Measurements from ENCODE around the gene UBE2E2.

UBE2E2 gene

DNA sequence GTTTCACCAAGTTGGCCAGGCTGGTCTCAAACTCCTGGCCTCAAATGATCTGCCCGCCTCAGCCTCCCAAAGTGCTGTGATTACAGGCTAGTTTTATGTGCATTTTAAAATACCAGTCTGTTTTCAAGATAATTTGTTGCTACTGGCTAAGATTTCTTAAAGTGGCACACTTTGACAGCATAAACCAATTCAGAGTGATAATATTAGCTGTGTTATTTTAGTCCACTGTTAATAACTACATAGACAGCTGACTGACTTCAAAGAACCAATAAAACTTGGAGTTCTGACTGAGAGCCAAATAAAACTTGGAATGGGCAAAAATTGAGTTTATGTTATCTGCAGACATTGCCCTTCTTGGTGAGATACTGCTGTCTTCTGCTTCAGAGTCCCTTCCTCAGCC is 291.8 kb downstream of the UBE2E2 start:
- Histone ChIP-seq H3K27me3 (ENCODE audit: control insufficient read depth, insufficient read depth, low read length) (no peaks in the 10 kb centered on the region), H3K4me2 (ENCODE audit: low read length) (no peak overlapping the region), H3K4me1 (ENCODE audit: control insufficient read depth, insufficient read depth, low read length) (peaks cover 19% of the 10 kb centered on the region), H3K4me3 (ENCODE audit: low read length) (no peak overlapping the region), H3K36me3 (ENCODE audit: insufficient read depth, low read length) (no peaks in the 10 kb centered on the region), H3K9me3 (replicated peaks; ENCODE audit: low read length) (no peaks in the 10 kb centered on the region), H3K9ac (ENCODE audit: low read depth, low read length) (no peak overlapping the region)

- Histone ChIP-seq H3K9ac (ENCODE audit: low read depth, low read length) (no peak overlapping the region), H3K4me2 (ENCODE audit: low read length) (no peak overlapping the region), H3K9me3 (replicated peaks; ENCODE audit: low read length) (no peaks in the 10 kb centered on the region), H3K27me3 (ENCODE audit: control insufficient read depth, insufficient read depth, low read length) (no peaks in the 10 kb centered on the region), H3K36me3 (ENCODE audit: insufficient read depth, low read length) (no peaks in the 10 kb centered on the region), H3K4me1 (ENCODE audit: control insufficient read depth, insufficient read depth, low read length) (peaks cover 13% of the 10 kb centered on the region), H3K4me3 (ENCODE audit: low read length) (no peak overlapping the region)
Observed at GRCh38 chr3:23495507-23495906, 292.4 kb downstream of the UBE2E2 start.

- Histone ChIP-seq H3K9me3 (replicated peaks; ENCODE audit: low read length) (no peaks in the 10 kb centered on the region), H3K36me3 (ENCODE audit: insufficient read depth, low read length) (no peaks in the 10 kb centered on the region), H3K9ac (ENCODE audit: low read depth, low read length) (no peak overlapping the region), H3K4me2 (ENCODE audit: low read length) (no peak overlapping the region), H3K27me3 (ENCODE audit: control insufficient read depth, insufficient read depth, low read length) (no peaks in the 10 kb centered on the region), H3K4me1 (ENCODE audit: control insufficient read depth, insufficient read depth, low read length) (peaks cover 10% of the 10 kb centered on the region), H3K4me3 (ENCODE audit: low read length) (no peak overlapping the region)
Observed at GRCh38 chr3:23496165-23496564, 293.0 kb downstream of the UBE2E2 start.

DNA sequence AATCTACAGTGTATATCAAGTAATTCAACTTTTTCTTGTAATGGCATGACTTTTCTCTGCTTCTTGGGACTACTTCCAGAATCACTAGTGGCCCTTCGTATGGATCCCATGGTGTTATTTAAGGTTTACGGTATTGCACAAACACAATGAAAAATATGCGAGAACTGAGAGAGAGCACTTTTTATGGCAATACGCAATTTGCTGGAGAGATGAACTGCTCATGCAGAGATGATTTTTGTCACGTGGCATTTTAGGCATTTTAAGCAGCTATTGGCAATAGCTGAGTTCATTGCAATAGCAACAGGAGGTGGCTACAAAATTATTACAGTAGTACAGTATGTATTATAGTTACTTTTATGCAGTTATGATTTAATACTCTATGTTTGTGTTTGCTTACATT is 294.0 kb downstream of the UBE2E2 start:
- no peaks in the 10 kb centered on the region for H3K9me3 ChIP-seq (replicated peaks; ENCODE audit: low read length)

DNA sequence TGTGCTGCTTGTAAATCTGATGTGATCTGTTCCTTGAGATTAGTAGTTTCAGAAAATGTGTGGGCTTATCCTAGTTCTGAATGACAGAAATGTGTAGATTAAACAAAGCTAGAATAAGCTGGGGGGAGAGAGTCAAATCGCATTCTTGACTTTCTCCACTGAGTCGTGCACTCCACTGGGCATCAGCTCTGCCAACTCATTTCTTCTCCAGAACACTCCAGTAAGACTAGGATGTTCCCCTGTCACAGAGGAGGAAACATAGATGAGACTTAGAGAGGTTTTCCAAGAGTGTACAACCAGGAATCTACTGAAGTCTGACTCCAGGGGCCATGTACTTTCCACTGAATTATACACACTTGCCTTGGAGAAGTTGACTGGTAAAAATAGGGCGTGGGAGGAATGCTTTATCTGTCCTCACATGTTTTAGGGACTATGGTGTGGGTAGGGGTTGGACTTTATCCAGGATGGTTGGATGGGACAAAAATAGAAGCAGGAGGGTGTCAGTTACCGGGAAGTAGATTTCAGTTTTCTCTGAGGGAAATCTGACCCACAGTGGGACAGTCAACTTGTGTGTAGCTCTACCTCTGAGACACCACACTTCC is 298.2 kb downstream of the UBE2E2 start:
- no peaks in the 10 kb centered on the region for H3K9me3 ChIP-seq (replicated peaks; ENCODE audit: low read length)
- no peak overlapping the region for H3K4me2 ChIP-seq (ENCODE audit: low read length)
- H3K4me3 ChIP-seq (ENCODE audit: low read length), result no peak overlapping the region
- H3K27me3 ChIP-seq (ENCODE audit: control insufficient read depth, insufficient read depth, low read length), result no peaks in the 10 kb centered on the region
- no peak overlapping the region for H3K9ac ChIP-seq (ENCODE audit: low read depth, low read length)
- H3K36me3 ChIP-seq (ENCODE audit: insufficient read depth, low read length), result no peaks in the 10 kb centered on the region
- peaks cover 9% of the 10 kb centered on the region for H3K4me1 ChIP-seq (ENCODE audit: control insufficient read depth, insufficient read depth, low read length)

More for the DNA sequence above, 294.0 kb downstream of the UBE2E2 start:
- Histone ChIP-seq H3K4me1 (ENCODE audit: control insufficient read depth, insufficient read depth, low read length) (peaks cover 16% of the 10 kb centered on the region), H3K36me3 (ENCODE audit: insufficient read depth, low read length) (no peaks in the 10 kb centered on the region), H3K4me3 (ENCODE audit: low read length) (no peak overlapping the region), H3K27me3 (ENCODE audit: control insufficient read depth, insufficient read depth, low read length) (no peaks in the 10 kb centered on the region), H3K4me2 (ENCODE audit: low read length) (no peak overlapping the region), H3K9ac (ENCODE audit: low read depth, low read length) (no peak overlapping the region)

DNA sequence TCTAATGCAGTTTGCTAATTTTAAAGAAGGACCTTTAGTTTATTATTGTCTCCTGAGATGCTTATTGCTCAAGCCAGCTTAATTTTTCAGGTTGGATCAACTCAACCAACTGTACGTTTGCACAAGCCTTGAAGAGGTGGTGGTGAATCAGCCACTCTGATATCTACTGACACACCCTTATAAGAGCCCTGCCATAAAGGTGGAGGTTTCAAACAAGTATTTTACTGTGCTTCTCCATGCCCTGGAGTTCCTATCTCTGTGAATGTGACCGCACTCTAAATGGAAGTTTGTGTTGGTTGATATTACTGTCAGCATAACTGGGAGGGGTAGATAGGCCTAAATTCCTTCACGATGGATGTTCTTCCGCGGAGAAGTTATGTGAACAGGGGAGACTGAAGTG is 305.3 kb downstream of the UBE2E2 start:
- no peaks in the 10 kb centered on the region for H3K9me3 ChIP-seq (replicated peaks; ENCODE audit: low read length)
- no peaks in the 10 kb centered on the region for H3K4me1 ChIP-seq (ENCODE audit: control insufficient read depth, insufficient read depth, low read length)
- no peak overlapping the region for H3K9ac ChIP-seq (ENCODE audit: low read depth, low read length)
- no peaks in the 10 kb centered on the region for H3K27me3 ChIP-seq (ENCODE audit: control insufficient read depth, insufficient read depth, low read length)
- no peaks in the 10 kb centered on the region for H3K36me3 ChIP-seq (ENCODE audit: insufficient read depth, low read length)
- H3K4me3 ChIP-seq (ENCODE audit: low read length), result no peak overlapping the region
- no peak overlapping the region for H3K4me2 ChIP-seq (ENCODE audit: low read length)

GRCh38 chr3:23518441-23518840 is 315.3 kb downstream of the UBE2E2 start:
- Histone ChIP-seq H3K4me3 (ENCODE audit: low read length) (no peak overlapping the region), H3K9ac (ENCODE audit: low read depth, low read length) (no peak overlapping the region), H3K4me1 (ENCODE audit: control insufficient read depth, insufficient read depth, low read length) (no peaks in the 10 kb centered on the region), H3K36me3 (ENCODE audit: insufficient read depth, low read length) (no peaks in the 10 kb centered on the region), H3K4me2 (ENCODE audit: low read length) (no peak overlapping the region), H3K9me3 (replicated peaks; ENCODE audit: low read length) (no peaks in the 10 kb centered on the region), H3K27me3 (ENCODE audit: control insufficient read depth, insufficient read depth, low read length) (no peaks in the 10 kb centered on the region)

DNA sequence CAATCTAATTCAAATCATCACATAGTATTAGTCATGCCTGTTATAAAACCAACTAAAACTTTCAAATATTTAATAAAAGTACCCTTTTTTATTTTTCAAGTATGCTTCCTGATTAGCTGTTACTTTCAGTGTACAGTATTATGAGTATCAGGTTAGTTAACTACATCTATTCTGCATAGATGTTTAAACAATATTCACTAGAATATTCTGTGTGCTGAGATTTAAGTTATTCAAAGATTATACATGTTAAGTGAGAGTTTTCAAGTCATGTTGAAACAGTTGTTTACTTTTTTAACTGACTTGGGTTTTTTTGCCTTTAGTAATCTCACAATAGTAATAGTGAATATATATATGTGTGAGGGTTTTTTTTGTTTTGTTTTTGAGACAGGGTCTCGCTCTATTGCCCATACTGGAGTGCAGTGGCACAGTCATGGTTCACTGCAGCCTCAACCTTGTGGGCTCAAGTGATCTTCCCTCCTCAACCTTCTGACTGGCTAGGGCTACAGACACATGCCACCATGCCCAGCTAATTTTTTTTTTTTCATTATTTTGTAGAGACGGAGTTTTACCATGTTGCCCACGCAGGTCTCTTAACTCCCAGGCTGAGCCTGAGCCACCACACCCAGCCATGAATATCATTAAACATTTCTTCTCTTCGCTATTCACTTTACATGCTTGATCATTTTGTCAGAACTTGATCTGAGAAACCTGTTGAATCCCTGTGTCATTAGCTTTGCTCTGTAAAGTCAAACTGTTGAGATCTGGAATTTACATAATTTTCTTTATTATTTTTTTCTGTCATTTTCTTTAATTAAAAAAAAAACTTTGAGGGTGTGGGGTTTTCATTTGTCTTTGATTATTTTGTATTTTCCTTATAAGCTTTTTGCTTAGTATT is 316.4 kb downstream of the UBE2E2 start:
- H3K4me2 ChIP-seq (ENCODE audit: low read length), result no peak overlapping the region
- H3K36me3 ChIP-seq (ENCODE audit: insufficient read depth, low read length), result no peaks in the 10 kb centered on the region
- H3K27me3 ChIP-seq (ENCODE audit: control insufficient read depth, insufficient read depth, low read length), result no peaks in the 10 kb centered on the region
- no peak overlapping the region for H3K9ac ChIP-seq (ENCODE audit: low read depth, low read length)
- H3K4me1 ChIP-seq (ENCODE audit: control insufficient read depth, insufficient read depth, low read length), result no peaks in the 10 kb centered on the region
- no peaks in the 10 kb centered on the region for H3K9me3 ChIP-seq (replicated peaks; ENCODE audit: low read length)
- no peak overlapping the region for H3K4me3 ChIP-seq (ENCODE audit: low read length)

- Histone ChIP-seq H3K27me3 (ENCODE audit: control insufficient read depth, insufficient read depth, low read length) (no peaks in the 10 kb centered on the region), H3K9ac (ENCODE audit: low read depth, low read length) (no peak overlapping the region), H3K36me3 (ENCODE audit: insufficient read depth, low read length) (no peaks in the 10 kb centered on the region), H3K4me2 (ENCODE audit: low read length) (no peak overlapping the region), H3K4me1 (ENCODE audit: control insufficient read depth, insufficient read depth, low read length) (no peaks in the 10 kb centered on the region), H3K9me3 (replicated peaks; ENCODE audit: low read length) (no peaks in the 10 kb centered on the region), H3K4me3 (ENCODE audit: low read length) (no peak overlapping the region)
Observed at GRCh38 chr3:23527326-23527725, 324.2 kb downstream of the UBE2E2 start.

- Histone ChIP-seq H3K4me2 (ENCODE audit: low read length) (no peak overlapping the region), H3K27me3 (ENCODE audit: control insufficient read depth, insufficient read depth, low read length) (no peaks in the 10 kb centered on the region), H3K9me3 (replicated peaks; ENCODE audit: low read length) (no peaks in the 10 kb centered on the region), H3K4me3 (ENCODE audit: low read length) (no peak overlapping the region), H3K4me1 (ENCODE audit: control insufficient read depth, insufficient read depth, low read length) (no peaks in the 10 kb centered on the region), H3K9ac (ENCODE audit: low read depth, low read length) (no peak overlapping the region), H3K36me3 (ENCODE audit: insufficient read depth, low read length) (no peaks in the 10 kb centered on the region)
Observed at GRCh38 chr3:23533596-23533995, 330.5 kb downstream of the UBE2E2 start.

GRCh38 chr3:23533996-23534395 is 330.9 kb downstream of the UBE2E2 start:
- Histone ChIP-seq H3K9me3 (replicated peaks; ENCODE audit: low read length) (no peaks in the 10 kb centered on the region), H3K9ac (ENCODE audit: low read depth, low read length) (no peak overlapping the region), H3K4me2 (ENCODE audit: low read length) (no peak overlapping the region), H3K27me3 (ENCODE audit: control insufficient read depth, insufficient read depth, low read length) (no peaks in the 10 kb centered on the region), H3K36me3 (ENCODE audit: insufficient read depth, low read length) (no peaks in the 10 kb centered on the region), H3K4me3 (ENCODE audit: low read length) (no peak overlapping the region), H3K4me1 (ENCODE audit: control insufficient read depth, insufficient read depth, low read length) (no peaks in the 10 kb centered on the region)

- H3K4me2 ChIP-seq (ENCODE audit: low read length), result no peak overlapping the region
- no peaks in the 10 kb centered on the region for H3K36me3 ChIP-seq (ENCODE audit: insufficient read depth, low read length)
- no peaks in the 10 kb centered on the region for H3K27me3 ChIP-seq (ENCODE audit: control insufficient read depth, insufficient read depth, low read length)
- H3K4me3 ChIP-seq (ENCODE audit: low read length), result no peak overlapping the region
- no peaks in the 10 kb centered on the region for H3K9me3 ChIP-seq (replicated peaks; ENCODE audit: low read length)
- no peaks in the 10 kb centered on the region for H3K4me1 ChIP-seq (ENCODE audit: control insufficient read depth, insufficient read depth, low read length)
- no peak overlapping the region for H3K9ac ChIP-seq (ENCODE audit: low read depth, low read length)
Observed at GRCh38 chr3:23537101-23537551, 334.0 kb downstream of the UBE2E2 start.
